GM23338 (cell line): ENCODE results near the gene LRRC73. TPM values are rescaled to one million over a fixed set of nuclear protein-coding genes. Genes with fewer than 3 reads are reported as not detected.

Experiments used
- ATAC-seq: fragments of 200-7000 bp; cut with Tn5 transposase; 3 replicates; pipeline ENCODE4 v1.9.1; 2020
- DNase-seq: peaks from one replicate; pipeline ENCODE4 v3.0.0-alpha.2; 2015; ENCODE audit warnings: low spot score
- H2AFZ ChIP-seq: fragments of 200-600 bp; sonication (generic); 2 replicates; pipeline ENCODE4 v1.8.0; 2016; ENCODE audit warnings: antibody characterized with exemption, mild to moderate bottlenecking, moderate library complexity
- H3F3A ChIP-seq: fragments of 200-600 bp; sonication (generic); replicated peaks from 2 replicates; pipeline ENCODE4 v1.8.0; 2017; ENCODE audit warnings: antibody characterized with exemption, mixed run types, low read depth
- H3K27ac ChIP-seq: fragments of 200-600 bp; sonication (generic); 2 replicates; pipeline ENCODE4 v1.6.1; 2016; ENCODE audit warnings: low read depth
- H3K27me3 ChIP-seq: fragments of 200-600 bp; sonication (generic); 2 replicates; pipeline ENCODE4 v1.8.0; 2016; ENCODE audit warnings: mild to moderate bottlenecking, mixed run types, moderate library complexity; ENCODE audit not compliant: insufficient read depth
- H3K36me3 ChIP-seq: fragments of 200-600 bp; sonication (generic); 2 replicates; pipeline ENCODE4 v1.8.0; 2016; ENCODE audit warnings: mild to moderate bottlenecking; ENCODE audit not compliant: insufficient read depth
- H3K4me1 ChIP-seq: fragments of 200-600 bp; sonication (generic); 2 replicates; pipeline ENCODE4 v1.8.0; 2016; ENCODE audit warnings: mild to moderate bottlenecking, moderate library complexity; ENCODE audit not compliant: insufficient read depth
- H3K4me2 ChIP-seq: fragments of 200-600 bp; sonication (generic); 2 replicates; pipeline ENCODE4 v1.7.1; 2017; ENCODE audit warnings: mixed run types
- H3K4me3 ChIP-seq: fragments of 200-600 bp; sonication (generic); 2 replicates; pipeline ENCODE4 v1.6.1; 2016; ENCODE audit warnings: mixed run types
- H3K79me2 ChIP-seq: fragments of 200-600 bp; sonication (generic); replicated peaks from 2 replicates; pipeline ENCODE4 v1.8.0; 2017; ENCODE audit warnings: mild to moderate bottlenecking; ENCODE audit not compliant: insufficient read depth
- H3K9me2 ChIP-seq: fragments of 200-600 bp; sonication (generic); 2 replicates; pipeline ENCODE4 v1.8.0; 2017; ENCODE audit not compliant: insufficient read depth
- H4K20me1 ChIP-seq: fragments of 200-600 bp; sonication (generic); replicated peaks from 2 replicates; pipeline ENCODE4 v1.8.0; 2017; ENCODE audit warnings: mild to moderate bottlenecking; ENCODE audit not compliant: insufficient read depth
- H3K27ac Mint-ChIP-seq: 2 replicates; pipeline ENCODE4 v1.8.0; 2020; ENCODE audit warnings: inconsistent platforms, mild to moderate bottlenecking, moderate library complexity, mixed read lengths
- H3K27me3 Mint-ChIP-seq: 3 replicates; pipeline ENCODE4 v1.8.0; 2022; ENCODE audit warnings: low read depth, mild to moderate bottlenecking, moderate library complexity, mixed read lengths, inconsistent platforms; ENCODE audit not compliant: insufficient read depth, poor library complexity
- H3K36me3 Mint-ChIP-seq: 3 replicates; pipeline ENCODE4 v1.8.0; 2021; ENCODE audit warnings: low read depth, mild to moderate bottlenecking, inconsistent platforms, moderate library complexity, mixed read lengths
- H3K4me1 Mint-ChIP-seq: 3 replicates; pipeline ENCODE4 v1.8.0; 2020; ENCODE audit warnings: mild to moderate bottlenecking, inconsistent platforms, mixed read lengths
- H3K4me3 Mint-ChIP-seq: 3 replicates; pipeline ENCODE4 v1.8.0; 2021; ENCODE audit warnings: moderate library complexity, mild to moderate bottlenecking, inconsistent platforms, mixed read lengths
- H3K9me3 Mint-ChIP-seq: 3 replicates; pipeline ENCODE4 v1.8.0; 2020; ENCODE audit warnings: moderate library complexity, mild to moderate bottlenecking, inconsistent platforms, mixed read lengths
- CREB1 ChIP-seq: fragments of 250-450 bp; sonication (Bioruptor Pico); IDR thresholded peaks from 2 replicates; pipeline ENCODE4 v1.5.0; 2020; ENCODE audit warnings: low read depth, mild to moderate bottlenecking, moderate library complexity
- EZH2 ChIP-seq: fragments of 200-600 bp; sonication (generic); IDR thresholded peaks from one replicate; pipeline ENCODE4 v1.8.0; 2017; ENCODE audit warnings: antibody characterized with exemption, mild to moderate bottlenecking, low read depth; ENCODE audit not compliant: unreplicated experiment
- EZH2phosphoT487 ChIP-seq: fragments of 200-600 bp; sonication (generic); IDR thresholded peaks from one replicate; pipeline ENCODE4 v1.8.1; 2018; ENCODE audit warnings: antibody characterized with exemption; ENCODE audit not compliant: unreplicated experiment
- JUNB ChIP-seq: IDR thresholded peaks from one replicate; pipeline ENCODE4 v1.6.1; 2016; ENCODE audit warnings: antibody characterized with exemption; ENCODE audit not compliant: unreplicated experiment
- NANOG ChIP-seq: IDR thresholded peaks from 2 replicates; pipeline ENCODE4 v1.6.1; 2016; ENCODE audit warnings: antibody characterized with exemption, borderline replicate concordance
- REST ChIP-seq: IDR thresholded peaks from one replicate; pipeline ENCODE4 v1.6.1; 2018; ENCODE audit warnings: antibody characterized with exemption; ENCODE audit not compliant: unreplicated experiment
- STAT1 ChIP-seq: IDR thresholded peaks from one replicate; pipeline ENCODE4 v1.6.1; 2016; ENCODE audit warnings: antibody characterized with exemption; ENCODE audit not compliant: unreplicated experiment
- ZNF114 ChIP-seq: fragments of 250-450 bp; sonication (Bioruptor Pico); IDR thresholded peaks from 2 replicates; pipeline ENCODE4 v1.5.0; 2020; ENCODE audit warnings: mild to moderate bottlenecking, moderate library complexity
- ZNF331 ChIP-seq: fragments of 250-450 bp; sonication (Bioruptor Pico); IDR thresholded peaks from 2 replicates; pipeline ENCODE4 v1.5.0; 2020; ENCODE audit warnings: low read depth, mild to moderate bottlenecking, moderate library complexity
- polyA plus RNA-seq: library from polyadenylated mRNA; unstranded; fragments of >200 nt; fragmentation: Nextera tagmentation; extraction: Ambion mirVana; gene quantifications from 2 replicates; pipeline ENCODE4 v1.2.1, GENCODE V29; 2016
- total RNA-seq: library from RNA; depleted of rRNA; stranded (reverse); fragments of >200 nt; shearing (Covaris generic); gene quantifications from 2 replicates; pipeline ENCODE4 v1.2.3, GENCODE V29; 2014
- TF ChIP-seq, protein P1 (sequence below): IDR thresholded peaks from 2 replicates; pipeline ENCODE4 v1.6.1; 2016; ENCODE audit warnings: antibody characterized with exemption

LRRC73 gene
- total and polyA plus RNA-seq, 2 experiments from 2014 or later: 0.26 to 0.59 TPM

DNA sequence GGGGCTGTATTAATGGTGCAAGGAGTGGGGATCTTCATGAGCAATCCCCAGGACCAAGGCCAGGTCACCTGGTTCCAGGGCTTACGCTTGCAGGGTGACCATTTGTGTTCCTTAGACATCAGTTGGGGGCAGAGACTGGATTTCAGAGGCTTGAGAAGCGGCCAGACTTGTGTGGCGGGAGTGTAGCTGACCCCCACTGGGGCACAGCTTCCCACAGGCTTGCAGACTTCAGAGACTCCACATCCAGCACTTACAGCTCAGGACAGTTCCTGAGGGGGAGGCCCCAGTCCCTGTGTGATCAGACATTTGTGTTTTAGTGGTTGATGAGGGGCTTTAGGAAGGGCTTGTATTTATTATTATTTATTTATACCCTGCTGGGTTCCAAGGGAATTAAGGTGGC is 17.5 kb downstream of the LRRC73 start (continued):
- no peak for TF ChIP-seq REST
- no peak for TF ChIP-seq JUNB
- no peak for TF ChIP-seq NANOG
- no peak for TF ChIP-seq ZNF331 (CRISPR knock-in tag)
- TF ChIP-seq ZNF114 (CRISPR knock-in tag): no peak
- TF ChIP-seq, protein P1, sequence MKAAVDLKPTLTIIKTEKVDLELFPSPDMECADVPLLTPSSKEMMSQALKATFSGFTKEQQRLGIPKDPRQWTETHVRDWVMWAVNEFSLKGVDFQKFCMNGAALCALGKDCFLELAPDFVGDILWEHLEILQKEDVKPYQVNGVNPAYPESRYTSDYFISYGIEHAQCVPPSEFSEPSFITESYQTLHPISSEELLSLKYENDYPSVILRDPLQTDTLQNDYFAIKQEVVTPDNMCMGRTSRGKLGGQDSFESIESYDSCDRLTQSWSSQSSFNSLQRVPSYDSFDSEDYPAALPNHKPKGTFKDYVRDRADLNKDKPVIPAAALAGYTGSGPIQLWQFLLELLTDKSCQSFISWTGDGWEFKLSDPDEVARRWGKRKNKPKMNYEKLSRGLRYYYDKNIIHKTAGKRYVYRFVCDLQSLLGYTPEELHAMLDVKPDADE: no peak
- TF ChIP-seq STAT1: no peak
- TF ChIP-seq EZH2: no peak
- no peak for TF ChIP-seq CREB1

- Histone ChIP-seq H2AFZ (no peak overlapping the region), H3K4me2 (no peak overlapping the region), H3K27me3 (no peaks in the 10 kb centered on the region), H3K36me3 (no peaks in the 10 kb centered on the region), H3K4me3 (no peak overlapping the region), H4K20me1 (peaks cover 26% of the 10 kb centered on the region), H3K79me2 (peaks cover 55% of the 10 kb centered on the region), H3K27ac (no peak overlapping the region), H3K4me1 (peaks cover 16% of the 10 kb centered on the region), H3K9me2 (no peaks in the 10 kb centered on the region), H3F3A (no peaks in the 10 kb centered on the region)
- Mint-ChIP-seq H3K4me3 (no peak overlapping the region), H3K27ac (peak overlapping the region; percentile 74), H3K9me3 (no peaks in the 10 kb centered on the region), H3K4me1 (peaks cover 39% of the 10 kb centered on the region), H3K36me3 (peaks cover 4% of the 10 kb centered on the region; the same call in 2 of the 3 replicates), H3K27me3 (peaks cover 10% of the 10 kb centered on the region)
- ATAC-seq (no peak), DNase-seq (no peak)
- TF ChIP-seq NANOG (no peak), REST (no peak), EZH2phosphoT487 (no peak), STAT1 (no peak)
- TF ChIP-seq, protein P1: no peak
Measured at GRCh38 chr6:43491750-43492661, 18.1 kb downstream of the LRRC73 start.
